Trophoblast cell (in vitro differentiated cells and primary cell): Measurements from ENCODE around the gene RNF186.

Experiments used
- DNase-seq, 2 donors: peaks; one replicate each; pipeline ENCODE4 v3.0.0-alpha.2; 2016
- H2AFZ ChIP-seq: 2 replicates; pipeline ENCODE4 v1.6.1; 2013; ENCODE audit warnings: low read length, moderate library complexity, mild to moderate bottlenecking; ENCODE audit not compliant: insufficient read depth, poor library complexity
- H2AK5ac ChIP-seq: 2 replicates; pipeline ENCODE4 v1.6.1; 2013; ENCODE audit warnings: mild to moderate bottlenecking, low read length
- H2BK120ac ChIP-seq: 2 replicates; pipeline ENCODE4 v1.6.1; 2013; ENCODE audit warnings: low read length, mild to moderate bottlenecking, moderate library complexity; ENCODE audit not compliant: insufficient read depth, poor library complexity
- H2BK12ac ChIP-seq: 2 replicates; pipeline ENCODE4 v1.6.1; 2013; ENCODE audit warnings: mild to moderate bottlenecking, low read length, moderate library complexity
- H2BK5ac ChIP-seq: 2 replicates; pipeline ENCODE4 v1.6.1; 2013; ENCODE audit warnings: low read length, low read depth, moderate library complexity, mild to moderate bottlenecking; ENCODE audit not compliant: poor library complexity
- H3K14ac ChIP-seq: 2 replicates; pipeline ENCODE4 v1.6.1; 2013; ENCODE audit warnings: mild to moderate bottlenecking, low read length
- H3K18ac ChIP-seq: 2 replicates; pipeline ENCODE4 v1.6.1; 2013; ENCODE audit warnings: mild to moderate bottlenecking, low read length
- H3K23ac ChIP-seq: 2 replicates; pipeline ENCODE4 v1.6.1; 2013; ENCODE audit warnings: low read length
- H3K27ac ChIP-seq: 2 replicates; pipeline ENCODE4 v1.5.1; 2013; ENCODE audit warnings: low read depth, mild to moderate bottlenecking, inconsistent platforms, low read length, moderate library complexity
- H3K27me3 ChIP-seq: 2 replicates; pipeline ENCODE4 v1.6.1; 2013; ENCODE audit warnings: inconsistent platforms, mild to moderate bottlenecking, low read length, moderate library complexity; ENCODE audit not compliant: insufficient read depth
- H3K36me3 ChIP-seq, 2 experiments: 1 replicate in 1 of 2; 2 replicates in 1 of 2; pipeline ENCODE4 v1.6.1; 2013; ENCODE audit warnings: low read length in 2 of 2, mild to moderate bottlenecking in 2 of 2, moderate library complexity in 1 of 2; ENCODE audit not compliant: insufficient read depth in 2 of 2, control insufficient read depth in 1 of 2
- H3K4ac ChIP-seq: 2 replicates; pipeline ENCODE4 v1.6.1; 2013; ENCODE audit warnings: low read depth, mild to moderate bottlenecking, low read length, moderate library complexity
- H3K4me1 ChIP-seq, 2 experiments: 1 replicate in 1 of 2; 2 replicates in 1 of 2; pipeline ENCODE4 v1.6.1; 2013; ENCODE audit warnings: low read length in 2 of 2, mild to moderate bottlenecking in 2 of 2, moderate library complexity in 1 of 2; ENCODE audit not compliant: insufficient read depth in 2 of 2, control insufficient read depth in 1 of 2
- H3K4me2 ChIP-seq: 2 replicates; pipeline ENCODE4 v1.6.1; 2013; ENCODE audit warnings: inconsistent platforms, mild to moderate bottlenecking, low read length, moderate library complexity
- H3K4me3 ChIP-seq: 2 replicates; pipeline ENCODE4 v1.5.1; 2013; ENCODE audit warnings: mild to moderate bottlenecking, low read depth, low read length, inconsistent platforms
- H3K79me1 ChIP-seq: one replicate; pipeline ENCODE4 v1.6.1; 2013; ENCODE audit warnings: low read length
- H3K79me2 ChIP-seq: 2 replicates; pipeline ENCODE4 v1.6.1; 2013; ENCODE audit warnings: low read length, mild to moderate bottlenecking; ENCODE audit not compliant: control insufficient read depth, insufficient read depth, poor library complexity
- H3K9ac ChIP-seq: 2 replicates; pipeline ENCODE4 v1.6.1; 2013; ENCODE audit warnings: mild to moderate bottlenecking, low read length
- H3K9me3 ChIP-seq: 2 replicates; pipeline ENCODE4 v1.6.1; 2013; ENCODE audit warnings: low read depth, mild to moderate bottlenecking, control low read depth, inconsistent platforms, low read length; ENCODE audit not compliant: insufficient read depth
- H4K12ac ChIP-seq: 2 replicates; pipeline ENCODE4 v1.6.1; 2013; ENCODE audit warnings: low read depth, mild to moderate bottlenecking, low read length, moderate library complexity
- H4K8ac ChIP-seq: 2 replicates; pipeline ENCODE4 v1.6.1; 2013; ENCODE audit warnings: low read depth, mild to moderate bottlenecking, low read length, moderate library complexity
- H4K91ac ChIP-seq: one replicate; pipeline ENCODE4 v1.6.1; 2013; ENCODE audit warnings: low read depth, mild to moderate bottlenecking, low read length, moderate library complexity
- WGBS: extraction: QIAGEN DNeasy Blood & Tissue Kit; methylation state at CpG from one replicate; pipeline ENCODE4 v1.1.7; 2013; ENCODE audit warnings: missing lambda C conversion rate; ENCODE audit not compliant: insufficient read length, insufficient coverage; ENCODE audit errors: extremely low coverage; 5-methylcytosine and 5-hydroxymethylcytosine counted together

RNF186 gene

DNA sequence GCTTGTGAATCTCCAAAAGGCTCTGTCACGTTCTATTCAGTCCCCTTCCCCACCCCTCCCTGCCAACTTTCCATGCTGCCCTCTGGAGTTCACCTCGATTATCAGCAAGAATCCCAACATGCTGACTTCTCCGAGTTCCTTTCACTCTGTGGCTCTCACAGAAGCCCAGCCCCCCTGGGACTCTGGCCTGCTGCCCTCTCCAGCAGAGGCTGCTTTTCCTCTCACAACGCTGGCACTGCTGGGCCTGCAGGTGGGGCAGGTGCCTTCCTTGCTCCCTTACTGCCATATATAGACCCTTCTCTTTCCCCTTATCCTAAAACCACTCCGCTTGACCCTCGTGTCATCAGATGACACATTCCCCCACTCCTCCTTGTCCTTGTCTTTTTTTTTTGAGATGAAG, 10.2 kb upstream of the RNF186 start:
- Histone ChIP-seq H4K12ac (no peak overlapping the region), H3K9ac (no peak overlapping the region), H2BK5ac (no peak overlapping the region), H3K36me3 (no peaks in the 10 kb centered on the region), H2AFZ (no peak overlapping the region), H2BK12ac (no peak overlapping the region), H4K91ac (no peak overlapping the region), H4K8ac (no peak overlapping the region), H3K27me3 (no peaks in the 10 kb centered on the region), H3K14ac (no peak overlapping the region), H2BK120ac (no peak overlapping the region), H3K4me2 (no peak overlapping the region), H3K79me2 (no peaks in the 10 kb centered on the region), H3K23ac (no peak overlapping the region), H3K18ac (no peak overlapping the region), H3K27ac (no peak overlapping the region), H3K9me3 (no peaks in the 10 kb centered on the region), H3K4ac (no peak overlapping the region), H2AK5ac (no peak overlapping the region), H3K79me1 (no peaks in the 10 kb centered on the region), H3K4me1 (no peaks in the 10 kb centered on the region), H3K4me3 (no peak overlapping the region)
- WGBS: no CpG with 5 or more reads among the region's 6 CpGs
- no peak for DNase-seq

DNA sequence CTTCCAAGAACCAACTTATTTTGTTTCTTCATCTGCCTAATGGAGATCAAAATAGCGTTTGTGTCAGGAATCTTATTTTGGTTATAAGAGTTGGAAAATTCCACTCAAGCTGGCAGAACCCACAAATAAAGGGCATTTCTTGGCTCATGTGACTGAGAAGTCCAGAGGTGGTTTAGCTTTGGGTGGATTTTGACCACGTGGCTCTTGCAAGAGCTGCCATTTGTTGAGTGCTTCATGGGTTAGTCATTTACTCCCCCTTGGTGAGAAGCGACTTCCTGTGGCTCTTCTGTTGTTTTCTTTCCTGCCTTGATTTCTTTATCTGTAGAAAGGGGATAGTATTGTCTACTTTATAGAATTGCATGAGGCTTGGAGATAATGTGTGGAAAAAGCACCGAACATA, 9.5 kb upstream of the RNF186 start:
- H4K8ac ChIP-seq: no peak overlapping the region
- H4K91ac ChIP-seq: no peak overlapping the region
- H3K4ac ChIP-seq: no peak overlapping the region
- no peaks in the 10 kb centered on the region for H3K36me3 ChIP-seq
- H3K18ac ChIP-seq: no peak overlapping the region
- no CpG with 5 or more reads among the region's 4 CpGs for WGBS
- no peak overlapping the region for H3K4me2 ChIP-seq
- H3K9ac ChIP-seq: no peak overlapping the region
- H2BK120ac ChIP-seq: no peak overlapping the region
- no peak overlapping the region for H2BK5ac ChIP-seq
- H2AK5ac ChIP-seq: no peak overlapping the region
- H3K27ac ChIP-seq: no peak overlapping the region
- no peaks in the 10 kb centered on the region for H3K79me2 ChIP-seq
- H3K14ac ChIP-seq: no peak overlapping the region
- no peak overlapping the region for H3K4me3 ChIP-seq
- no peak overlapping the region for H2BK12ac ChIP-seq
- no peak overlapping the region for H3K23ac ChIP-seq
- no peaks in the 10 kb centered on the region for H3K4me1 ChIP-seq
- no peak overlapping the region for H2AFZ ChIP-seq
- no peaks in the 10 kb centered on the region for H3K79me1 ChIP-seq
- no peaks in the 10 kb centered on the region for H3K27me3 ChIP-seq
- no peak overlapping the region for H4K12ac ChIP-seq
- H3K9me3 ChIP-seq: no peaks in the 10 kb centered on the region
- no peak for DNase-seq

DNA sequence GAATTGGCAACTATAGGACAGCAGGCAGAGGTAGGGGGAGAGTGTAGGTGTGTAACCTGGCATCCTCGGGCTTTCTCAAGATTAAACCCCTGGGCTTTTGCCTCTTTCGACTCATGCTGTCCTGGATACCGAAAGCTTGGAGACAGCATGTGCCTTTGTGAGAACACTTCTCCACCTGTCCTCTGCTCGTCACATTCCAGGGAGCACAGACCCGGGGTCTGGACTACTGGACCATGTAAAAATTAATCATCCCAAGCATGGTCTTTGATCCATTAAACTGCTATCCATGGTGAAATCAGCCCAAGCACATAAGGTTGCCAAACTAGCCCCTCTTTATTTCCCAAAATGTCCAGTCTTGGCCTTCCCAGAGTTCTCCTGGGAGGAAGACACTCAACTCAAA, 9.0 kb upstream of the RNF186 start:
- no CpG with 5 or more reads among the region's 5 CpGs for WGBS
- Histone ChIP-seq H2BK5ac (no peak overlapping the region), H3K18ac (no peak overlapping the region)

DNA sequence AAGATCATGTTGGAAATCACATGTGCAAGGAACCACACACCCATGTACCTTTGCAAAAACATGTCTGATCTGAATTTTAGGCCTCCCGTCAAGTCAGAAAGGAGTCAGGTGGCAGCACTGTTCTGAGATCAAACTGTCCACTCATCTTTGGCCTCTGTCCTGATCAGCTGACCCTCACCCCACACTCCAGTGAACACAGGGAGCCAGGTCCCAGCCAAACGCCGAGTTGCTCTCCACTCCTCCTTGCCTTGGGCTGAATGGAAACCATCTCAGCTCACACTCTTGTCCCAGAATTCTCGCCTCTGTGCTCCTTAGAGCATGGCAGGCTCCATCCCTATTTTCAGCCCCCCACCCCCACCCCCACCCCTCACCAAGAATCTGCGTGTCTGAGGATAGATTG, 4.6 kb upstream of the RNF186 start:
- no peak overlapping the region for H4K8ac ChIP-seq
- H2BK5ac ChIP-seq: no peak overlapping the region
- H3K23ac ChIP-seq: no peak overlapping the region
- no peak overlapping the region for H3K14ac ChIP-seq
- no peak overlapping the region for H2BK12ac ChIP-seq
- no peaks in the 10 kb centered on the region for H3K79me1 ChIP-seq
- no peak overlapping the region for H2AK5ac ChIP-seq
- no peaks in the 10 kb centered on the region for H3K36me3 ChIP-seq
- no peaks in the 10 kb centered on the region for H3K9me3 ChIP-seq
- H3K4me2 ChIP-seq: no peak overlapping the region
- H2AFZ ChIP-seq: no peak overlapping the region
- H3K4me3 ChIP-seq: no peak overlapping the region
- WGBS: no CpG with 5 or more reads among the region's 5 CpGs
- no peak overlapping the region for H3K4ac ChIP-seq
- no peak overlapping the region for H3K27ac ChIP-seq
- no peak for DNase-seq
- H4K12ac ChIP-seq: no peak overlapping the region
- H3K4me1 ChIP-seq: peaks cover 0 to 2% of the 10 kb centered on the region in 2 experiments
- H4K91ac ChIP-seq: no peak overlapping the region
- no peak overlapping the region for H3K9ac ChIP-seq
- H3K27me3 ChIP-seq: no peaks in the 10 kb centered on the region
- H3K79me2 ChIP-seq: no peaks in the 10 kb centered on the region
- H3K18ac ChIP-seq: no peak overlapping the region
- no peak overlapping the region for H2BK120ac ChIP-seq

More for the DNA sequence above, 9.0 kb upstream of the RNF186 start:
- H3K27ac ChIP-seq: no peak overlapping the region
- H3K9ac ChIP-seq: no peak overlapping the region
- no peaks in the 10 kb centered on the region for H3K36me3 ChIP-seq
- no peak overlapping the region for H4K91ac ChIP-seq
- no peaks in the 10 kb centered on the region for H3K79me2 ChIP-seq
- no peaks in the 10 kb centered on the region for H3K4me1 ChIP-seq
- H3K4me3 ChIP-seq: no peak overlapping the region
- no peak for DNase-seq
- H4K8ac ChIP-seq: no peak overlapping the region
- no peak overlapping the region for H3K23ac ChIP-seq
- H3K14ac ChIP-seq: no peak overlapping the region
- no peaks in the 10 kb centered on the region for H3K27me3 ChIP-seq
- no peak overlapping the region for H2AK5ac ChIP-seq
- no peak overlapping the region for H2BK12ac ChIP-seq
- no peak overlapping the region for H3K4me2 ChIP-seq
- H2BK120ac ChIP-seq: no peak overlapping the region
- H2AFZ ChIP-seq: no peak overlapping the region
- H3K4ac ChIP-seq: no peak overlapping the region
- H4K12ac ChIP-seq: no peak overlapping the region
- H3K79me1 ChIP-seq: no peaks in the 10 kb centered on the region
- no peaks in the 10 kb centered on the region for H3K9me3 ChIP-seq
